Upper lobe of right lung (tissue), 1 donor: ENCODE data around the gene MTX2. TPM values are rescaled to one million over a fixed set of nuclear protein-coding genes. Genes with fewer than 3 reads are reported as not detected.

ENCODE experiments used
- ATAC-seq: fragments of 200-7000 bp; cut with Tn5 transposase; one replicate; pipeline ENCODE4 v1.9.1; 2020; ENCODE audit warnings: mild to moderate bottlenecking, moderate library complexity
- DNase-seq: peaks from one replicate; pipeline ENCODE4 v3.0.0-alpha.2; 2020
- H3K27ac ChIP-seq: fragments of 200-600 bp; one replicate; pipeline ENCODE4 v1.8.0; 2022
- H3K27me3 ChIP-seq: fragments of 200-600 bp; one replicate; pipeline ENCODE4 v1.8.0; 2022; ENCODE audit warnings: mild to moderate bottlenecking
- H3K36me3 ChIP-seq: fragments of 200-600 bp; one replicate; pipeline ENCODE4 v1.8.0; 2022
- H3K4me1 ChIP-seq: fragments of 200-600 bp; one replicate; pipeline ENCODE4 v1.8.0; 2022
- H3K4me3 ChIP-seq: fragments of 200-600 bp; one replicate; pipeline ENCODE4 v1.8.0; 2022; ENCODE audit warnings: mild to moderate bottlenecking
- H3K9me3 ChIP-seq: fragments of 200-600 bp; one replicate; pipeline ENCODE4 v1.8.0; 2022
- CTCF ChIP-seq: fragments of 200-600 bp; IDR thresholded peaks from one replicate; pipeline ENCODE4 v1.8.0; 2022; ENCODE audit warnings: antibody characterized with exemption
- intact Hi-C: fragments of 100-400 bp; cut with DNase I; formaldehyde crosslinking; loops from one replicate; pipeline ENCODE4 v1.11.0; 2022
- long read RNA-seq: library from polyadenylated mRNA; unstranded; transcript quantifications from one replicate; pipeline ENCODE4 v2.0.0, GENCODE V29; 2021
- total RNA-seq: library from RNA; stranded (reverse); fragmentation: NEBNext Ultra II Directional; extraction: Animal tissue kit (Norgen Biotek cat#: 25700); gene quantifications from one replicate; pipeline ENCODE4 v1.2.1, GENCODE V29; 2021
- donor health status: DM: no; HTN: yes; CAD: no; lungs with severe emphysema.

The MTX2 gene
- total RNA-seq, result 17.6 TPM
- long read RNA-seq, transcript MTX2-201 (10 exons, 1,364 nt), result major isoform, 31 of 43 reads
- long read RNA-seq, transcript MTX2-202 (11 exons, 1,592 nt), result minor isoform, 7 of 43 reads
- long read RNA-seq, partial matches to known transcripts, result 2 of 43 reads
- long read RNA-seq, other reads (novel, unspliced or antisense), result 3 of 43 reads

- peak within 1 kb of the TSS; percentile 87 for H3K27ac ChIP-seq
- no peaks in the 10 kb centered on the region for H3K27me3 ChIP-seq
- intact Hi-C loops, result no loop called here
- TF ChIP-seq CTCF, result peak; percentile 16
- no peaks in the 10 kb centered on the region for H3K36me3 ChIP-seq
- peak within 1 kb of the TSS; percentile 71 for H3K4me3 ChIP-seq
- DNase-seq, result peak; percentile 92
- H3K4me1 ChIP-seq, result peaks cover 11% of the 10 kb centered on the region
- no peaks in the 10 kb centered on the region for H3K9me3 ChIP-seq
- peak; percentile 99 for ATAC-seq
Measured at GRCh38 chr2:176269319-176270099, at the start of gene MTX2. MTX2 (plus strand) TSS chr2:176269442; CDS start chr2:176269630, 188 bp downstream.

GRCh38 chr2:176227874-176228273 is 41.4 kb upstream of the MTX2 start:
- Histone ChIP-seq H3K9me3 (no peaks in the 10 kb centered on the region), H3K36me3 (no peaks in the 10 kb centered on the region), H3K27me3 (peaks cover 9% of the 10 kb centered on the region), H3K27ac (no peak overlapping the region), H3K4me3 (no peak overlapping the region), H3K4me1 (no peaks in the 10 kb centered on the region)
- ATAC-seq (no peak), DNase-seq (no peak)
- intact Hi-C loops, result no loop called here
- TF ChIP-seq CTCF, result no peak

GRCh38 chr2:176234156-176234555 is 35.1 kb upstream of the MTX2 start:
- H3K27me3 ChIP-seq, result peaks cover 12% of the 10 kb centered on the region
- DNase-seq (no peak), ATAC-seq (no peak)
- TF ChIP-seq CTCF, result no peak
- intact Hi-C loops, result no loop called here
- no peak overlapping the region for H3K27ac ChIP-seq
- no peaks in the 10 kb centered on the region for H3K36me3 ChIP-seq
- no peaks in the 10 kb centered on the region for H3K4me1 ChIP-seq
- H3K9me3 ChIP-seq, result no peaks in the 10 kb centered on the region
- no peak overlapping the region for H3K4me3 ChIP-seq

- ATAC-seq, result no peak
- no peaks in the 10 kb centered on the region for H3K4me1 ChIP-seq
Measured at GRCh38 chr2:176234940-176235339, 34.3 kb upstream of the MTX2 start.

GRCh38 chr2:176237456-176237855 is 31.8 kb upstream of the MTX2 start:
- no peak for DNase-seq
- no peaks in the 10 kb centered on the region for H3K36me3 ChIP-seq

More at GRCh38 chr2:176234940-176235339, 34.3 kb upstream of the MTX2 start:
- intact Hi-C loops, result no loop called here
- Histone ChIP-seq H3K27me3 (peaks cover 12% of the 10 kb centered on the region), H3K4me3 (no peak overlapping the region), H3K27ac (no peak overlapping the region), H3K9me3 (no peaks in the 10 kb centered on the region), H3K36me3 (no peaks in the 10 kb centered on the region)
- no peak for DNase-seq
- TF ChIP-seq CTCF, result no peak

More at GRCh38 chr2:176237456-176237855, 31.8 kb upstream of the MTX2 start:
- no peaks in the 10 kb centered on the region for H3K9me3 ChIP-seq
- no peak for ATAC-seq
- H3K4me1 ChIP-seq, result no peaks in the 10 kb centered on the region
- no peak for TF ChIP-seq CTCF
- intact Hi-C loops, result no loop called here
- no peak overlapping the region for H3K27ac ChIP-seq
- H3K27me3 ChIP-seq, result peaks cover 6% of the 10 kb centered on the region
- no peak overlapping the region for H3K4me3 ChIP-seq
